Fibroblast of lung (primary cell): ENCODE results near the gene PRR3. TPM values are rescaled to one million over a fixed set of nuclear protein-coding genes. Genes with fewer than 3 reads are reported as not detected.
"Not testable (repeated sequence)": the region's sequence is repeated elsewhere in the genome, so short reads cannot be mapped to it uniquely, and the experiment has no call there.

ENCODE experiments used
- DNase-seq, 2 donors: peaks; one replicate each; pipeline versions ENCODE4 v3.0.0 to v3.0.0-alpha.2; 2010; ENCODE audit warnings: low read depth in 2 of 2
- H2AFZ ChIP-seq: 2 replicates; pipeline ENCODE4 v1.5.1; 2012; ENCODE audit warnings: low read length, control low read depth, inconsistent platforms
- H3K27ac ChIP-seq: 2 replicates; pipeline ENCODE4 v1.5.1; 2011; ENCODE audit warnings: low read length, control low read depth; ENCODE audit not compliant: insufficient read depth
- H3K27me3 ChIP-seq: 2 replicates; pipeline ENCODE4 v1.5.1; 2011; ENCODE audit warnings: mild to moderate bottlenecking, low read length; ENCODE audit not compliant: control insufficient read depth, insufficient read depth
- H3K36me3 ChIP-seq: 2 replicates; pipeline ENCODE4 v1.5.1; 2011; ENCODE audit warnings: low read length; ENCODE audit not compliant: control insufficient read depth, insufficient read depth
- H3K4me1 ChIP-seq: 2 replicates; pipeline ENCODE4 v1.5.1; 2011; ENCODE audit warnings: low read length; ENCODE audit not compliant: control insufficient read depth, insufficient read depth; ENCODE audit errors: extremely low read depth
- H3K4me2 ChIP-seq: 2 replicates; pipeline ENCODE4 v1.5.1; 2011; ENCODE audit warnings: low read length, control low read depth; ENCODE audit not compliant: insufficient read depth; ENCODE audit errors: extremely low read depth
- H3K4me3 ChIP-seq, 4 experiments: fragments of 200-600 bp in 1 of 4; sonication (generic) in 1 of 4; replicated peaks in 1 of 4; 2 replicates each; pipeline ENCODE4 v1.5.1; 2011 to 2016; ENCODE audit warnings: low read length in 4 of 4, low read depth in 3 of 4, mild to moderate bottlenecking in 3 of 4, control low read depth in 2 of 4, inconsistent platforms in 1 of 4, mixed read lengths in 1 of 4; ENCODE audit not compliant: insufficient read depth in 1 of 4; ENCODE audit errors: control extremely low read depth in 1 of 4
- H3K79me2 ChIP-seq: 2 replicates; pipeline ENCODE4 v1.5.1; 2012; ENCODE audit warnings: mild to moderate bottlenecking, low read length, inconsistent platforms; ENCODE audit not compliant: control insufficient read depth, insufficient read depth
- H3K9ac ChIP-seq: 2 replicates; pipeline ENCODE4 v1.5.1; 2011; ENCODE audit warnings: mild to moderate bottlenecking, low read length, control low read depth; ENCODE audit not compliant: insufficient read depth
- H3K9me3 ChIP-seq: 2 replicates; pipeline ENCODE4 v1.5.1; 2012; ENCODE audit warnings: low read depth, low read length; ENCODE audit not compliant: control insufficient read depth, insufficient read depth
- H4K20me1 ChIP-seq: 2 replicates; pipeline ENCODE4 v1.5.1; 2011; ENCODE audit warnings: low read length; ENCODE audit not compliant: control insufficient read depth, insufficient read depth; ENCODE audit errors: extremely low read depth
- CTCF ChIP-seq, 2 donors: IDR thresholded peaks in 1 of 2; conservative IDR thresholded peaks in 1 of 2; 1 replicate in 1 of 2; 2 replicates in 1 of 2; pipeline ENCODE4 v1.5.1; 2011 to 2012; ENCODE audit warnings: low read length in 2 of 2, control low read depth in 1 of 2, inconsistent platforms in 1 of 2, low read depth in 1 of 2, mild to moderate bottlenecking in 1 of 2
- EZH2 ChIP-seq: IDR thresholded peaks from 2 replicates; pipeline ENCODE4 v1.5.1; 2012; ENCODE audit warnings: low read length, control low read depth, mild to moderate bottlenecking; ENCODE audit errors: missing control alignments
- polyA plus RNA-seq, 2 donors: library from polyadenylated mRNA; depleted of rRNA in 1 of 2; stranded (reverse) in 1 of 2; unstranded in 1 of 2; fragments of >200 nt; gene quantifications; 2 replicates each; pipeline ENCODE4 v1.2.1, GENCODE V29; 2011 to 2012; ENCODE audit warnings: missing spikeins in 1 of 2
- total RNA-seq: library from RNA; depleted of rRNA; stranded (reverse); fragments of >200 nt; gene quantifications from 2 replicates; pipeline ENCODE4 v1.2.1, GENCODE V29; 2014

Gene PRR3
- total and polyA plus RNA-seq, 2 donors (not counting 1 experiment from before 2014, with no cell fraction given), result 6.6 to 19.0 TPM

- not testable (repeated sequence) for H3K27me3 ChIP-seq, H3K9me3 ChIP-seq, H2AFZ ChIP-seq, H3K27ac ChIP-seq, H3K4me2 ChIP-seq, DNase-seq, H4K20me1 ChIP-seq, H3K79me2 ChIP-seq, H3K36me3 ChIP-seq, H3K4me1 ChIP-seq, H3K9ac ChIP-seq, H3K4me3 ChIP-seq
These were observed 27.7 kb upstream of the PRR3 start for GRCh38 chr6:30529349-30529875.

GRCh38 chr6:30530014-30530413 is 27.1 kb upstream of the PRR3 start:
- Histone ChIP-seq H3K4me2 (no peak overlapping the region), H3K4me1 (peaks cover 2% of the 10 kb centered on the region), H4K20me1 (no peaks in the 10 kb centered on the region), H3K79me2 (no peaks in the 10 kb centered on the region), H3K27ac (no peak overlapping the region), H3K9me3 (no peaks in the 10 kb centered on the region), H3K36me3 (no peaks in the 10 kb centered on the region), H3K27me3 (no peaks in the 10 kb centered on the region), H3K4me3 (no peak overlapping the region), H3K9ac (no peak overlapping the region), H2AFZ (no peak overlapping the region)
- no peak for TF ChIP-seq CTCF (conservative IDR thresholded peaks at IDR 0.05 in 1 of 2, IDR thresholded peaks at IDR 0.05 in 1 of 2; ENCODE audit: low read depth in 1 of 2, low read length in 2 of 2)
- TF ChIP-seq EZH2, result no peak
- no peak for DNase-seq

- DNase-seq, result no peak
- Histone ChIP-seq H3K9me3 (no peaks in the 10 kb centered on the region), H4K20me1 (no peaks in the 10 kb centered on the region), H3K9ac (no peak overlapping the region), H3K36me3 (no peaks in the 10 kb centered on the region), H3K27ac (no peak overlapping the region), H3K4me1 (no peaks in the 10 kb centered on the region), H2AFZ (no peak overlapping the region), H3K4me3 (no peak overlapping the region), H3K79me2 (no peaks in the 10 kb centered on the region), H3K4me2 (no peak overlapping the region), H3K27me3 (no peaks in the 10 kb centered on the region)
- no peak for TF ChIP-seq CTCF (conservative IDR thresholded peaks at IDR 0.05 in 1 of 2, IDR thresholded peaks at IDR 0.05 in 1 of 2; ENCODE audit: low read depth in 1 of 2, low read length in 2 of 2)
- no peak for TF ChIP-seq EZH2
These were observed 23.4 kb upstream of the PRR3 start for GRCh38 chr6:30533460-30534294.
